Measurements from ENCODE around the gene PLCH1.

GRCh38 chr3:155742349-155742965 lies 2.4 kb downstream of the PLCH1 start:
- no peak for TF ChIP-seq CTCF (conservative IDR thresholded peaks at IDR 0.05; ENCODE audit: low read depth, low read length)
- no peak for TF ChIP-seq EZH2 (IDR thresholded peaks at IDR 0.05; ENCODE audit: borderline replicate concordance, low read depth, low read length, poor library complexity, severe bottlenecking)

Data from A673 (cell line).